ENCODE measurements around the gene EFHD1.

- no peak for TF ChIP-seq CTCF (conservative IDR thresholded peaks at IDR 0.05; ENCODE audit: low read depth, low read length)
- TF ChIP-seq EZH2 (IDR thresholded peaks at IDR 0.05; ENCODE audit: low read length, unreplicated experiment): no peak
Observed at GRCh38 chr2:232603283-232603682, 30.1 kb upstream of the EFHD1 start.
